ENCODE results near the gene PDLIM5.

PDLIM5 gene

DNA sequence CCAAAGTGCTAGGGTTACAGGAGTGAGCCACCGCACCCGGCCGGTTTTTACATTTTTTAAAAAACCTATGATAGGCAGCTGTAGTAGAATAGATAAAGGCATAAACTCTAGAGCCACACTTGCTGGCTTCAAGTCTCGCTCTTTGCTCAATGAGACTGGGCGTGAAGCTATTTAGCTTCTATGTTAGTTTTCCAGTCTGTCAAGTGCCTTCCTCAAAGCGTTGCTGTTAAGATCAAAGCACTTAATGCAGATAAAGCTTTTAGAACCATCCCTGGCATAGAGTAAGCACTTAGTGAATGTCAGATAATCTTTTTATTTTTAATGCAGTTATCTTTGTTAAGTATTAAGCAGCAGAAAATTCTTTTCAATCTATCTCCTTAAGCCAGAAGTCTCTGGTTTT is 264.0 kb downstream of the PDLIM5 start:
- no peaks in the 10 kb centered on the region for H3K4me1 ChIP-seq (ENCODE audit: control insufficient read depth, insufficient read depth, low read length)
- H3K27ac ChIP-seq (ENCODE audit: low read length): no peak overlapping the region
- H3K36me3 ChIP-seq (ENCODE audit: control insufficient read depth, insufficient read depth, low read length): no peaks in the 10 kb centered on the region
- no peak for DNase-seq (ENCODE audit: low read depth, low spot score)
- H3K9me3 ChIP-seq (ENCODE audit: control insufficient read depth, insufficient read depth, low read length): no peaks in the 10 kb centered on the region
- no CpG with 5 or more reads among the region's 6 CpGs for WGBS (ENCODE audit: insufficient coverage, insufficient read length)
- no peak overlapping the region for H3K4me3 ChIP-seq (ENCODE audit: low read length)
- H3K27me3 ChIP-seq (ENCODE audit: control insufficient read depth, insufficient read depth, low read length): no peaks in the 10 kb centered on the region
